Measurements from ENCODE around the gene TEX35. TPM values are rescaled to one million over a fixed set of nuclear protein-coding genes. Genes with fewer than 3 reads are reported as not detected.

The TEX35 gene
- total RNA-seq, 1 experiment from 2014 or later: not detected

GRCh38 chr1:178544531-178544930 is 31.6 kb downstream of the TEX35 start (continued):
- TF ChIP-seq CEBPB (IDR thresholded peaks at IDR 0.05; ENCODE audit: low read depth) (no peak), CTCF (IDR thresholded peaks at IDR 0.05 in 2 of 3, conservative IDR thresholded peaks at IDR 0.05 in 1 of 3; ENCODE audit: borderline replicate concordance in 1 of 3, insufficient read depth in 1 of 3, low read depth in 2 of 3, low read length in 2 of 3) (no peak), EZH2phosphoT487 (IDR thresholded peaks at IDR 0.05; ENCODE audit: borderline replicate concordance) (no peak), JUND (IDR thresholded peaks at IDR 0.05) (no peak), MAX (IDR thresholded peaks at IDR 0.05) (no peak)

GRCh38 chr1:178548108-178548507 is 35.2 kb downstream of the TEX35 start:
- DNase-seq (ENCODE audit: low read depth, low spot score) (no peak), ATAC-seq (peak; percentile 77)
- H3K79me2 ChIP-seq (ENCODE audit: insufficient read depth, low read length): no peaks in the 10 kb centered on the region
- intact Hi-C loops (cut with micrococcal nuclease): no loop called here
- peak; percentile 43 to 52 (median 49); a peak in 5 of 6 replicates for TF ChIP-seq CTCF (IDR thresholded peaks at IDR 0.05 in 2 of 3, conservative IDR thresholded peaks at IDR 0.05 in 1 of 3; ENCODE audit: borderline replicate concordance in 1 of 3, insufficient read depth in 1 of 3, low read depth in 2 of 3, low read length in 2 of 3)
- no peak for TF ChIP-seq POLR2A (IDR thresholded peaks at IDR 0.05; ENCODE audit: borderline replicate concordance, extremely low read depth, insufficient read depth, insufficient read length)
- H2AFZ ChIP-seq (ENCODE audit: low read depth, low read length, poor library complexity, severe bottlenecking): no peak overlapping the region
- H3K27ac ChIP-seq (ENCODE audit: low read depth, low read length): no peak overlapping the region
- no peak overlapping the region for H3K9ac ChIP-seq (ENCODE audit: low read length)
- no peaks in the 10 kb centered on the region for H3K27me3 ChIP-seq (ENCODE audit: insufficient read depth, low read length)
- ChIA-PET RAD21 (ENCODE audit: low non-redundant PET in 1 of 2, low total read pairs in 2 of 2, uncharacterized antibody in 2 of 2, unreplicated experiment in 2 of 2) (no interaction called here), POLR2A (no interaction called here), CTCF (interaction anchor here (0.6 to 2.3 kb wide), 2 partner anchors 204 to 455 kb away, joined by 3 to 6 read pairs; no protein-coding TSS in a partner anchor)
- H3K4me1 ChIP-seq (ENCODE audit: control insufficient read depth in 1 of 2, insufficient read depth in 2 of 2, low read length in 2 of 2): peaks cover 0 to 4% of the 10 kb centered on the region in 2 experiments; a peak in 1 of 4 replicates
- no peaks in the 10 kb centered on the region for H4K20me1 ChIP-seq (ENCODE audit: insufficient read depth)
- H3K9me2 ChIP-seq (ENCODE audit: insufficient read depth): no peaks in the 10 kb centered on the region
- no TSS peak for BruUV-seq (replicated peaks)
- H3K4me3 ChIP-seq (replicated peaks in 1 of 2; ENCODE audit: low read depth in 1 of 2, low read length in 2 of 2): no peak overlapping the region
- no peaks in the 10 kb centered on the region for H3K9me3 ChIP-seq (ENCODE audit: control insufficient read depth in 1 of 2, insufficient read depth in 1 of 2, low read depth in 1 of 2, low read length in 2 of 2)
- H3K36me3 ChIP-seq (ENCODE audit: control insufficient read depth in 1 of 2, insufficient read depth in 2 of 2, low read length in 2 of 2): no peaks in the 10 kb centered on the region
- no peak overlapping the region for H3K4me2 ChIP-seq (ENCODE audit: low read length)
